ENCODE results near the gene UBL5. TPM values are rescaled to one million over a fixed set of nuclear protein-coding genes. Genes with fewer than 3 reads are reported as not detected.
A peak's percentile ranks its signal among the peaks of the same experiment; 100 is the strongest.
"Not testable (repeated sequence)": the region's sequence is repeated elsewhere in the genome, so short reads cannot be mapped to it uniquely, and the experiment has no call there.

UBL5 gene
- total RNA-seq, 1 experiment from 2014 or later = 250 TPM

DNA sequence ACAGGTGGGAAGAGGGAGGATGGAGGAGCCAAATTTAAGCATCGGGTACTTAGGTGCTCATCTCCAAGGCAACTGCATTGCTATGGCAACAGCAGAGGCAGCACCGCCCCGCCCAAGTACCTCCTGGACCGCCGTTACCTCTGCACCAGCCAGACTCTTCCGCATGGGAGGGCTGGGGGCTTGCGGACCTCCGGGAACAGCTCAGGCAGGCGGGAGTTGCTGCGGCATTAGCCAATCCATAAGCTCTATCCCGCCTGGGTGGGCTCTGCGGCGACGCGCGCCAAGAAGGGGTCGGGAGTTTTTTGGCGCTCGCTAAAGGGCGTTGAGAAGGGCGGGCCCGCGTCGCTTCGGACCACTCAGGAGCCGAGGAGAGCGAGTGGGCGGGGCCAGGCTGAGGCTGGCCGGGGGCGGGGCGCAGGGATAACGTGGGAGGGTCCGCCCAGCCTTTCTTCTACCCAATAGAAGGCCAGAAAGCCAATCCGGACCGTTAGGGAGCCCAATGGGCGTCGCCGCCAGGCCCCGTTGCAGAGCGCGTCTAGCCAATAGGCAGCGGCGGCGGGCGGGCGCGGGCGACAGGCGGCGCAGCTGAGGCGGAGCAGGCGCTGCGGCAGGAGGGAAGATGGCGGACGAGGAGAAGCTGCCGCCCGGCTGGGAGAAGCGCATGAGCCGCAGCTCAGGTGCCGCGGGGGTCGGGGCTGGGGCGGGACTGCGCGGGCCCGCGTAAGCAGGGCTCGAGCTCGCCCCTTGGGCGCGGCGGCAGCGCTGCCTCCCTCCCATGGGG, 7.2 kb downstream of the UBL5 start, which contains the start of gene PIN1:
TSS of gene PIN1 (plus strand) at position 593 of the 781 bp plus-strand sequence. CDS start at position 620, 27 bp downstream.
- H3K36me3 ChIP-seq = peaks cover 7% of the 10 kb centered on the region
- peak; percentile 98 to 99 for DNase-seq
- H3K4me1 ChIP-seq = no peaks in the 10 kb centered on the region
- H3K9me3 ChIP-seq (replicated peaks) = no peaks in the 10 kb centered on the region
- H3K27ac ChIP-seq = peak within 1 kb of the TSS; percentile 37; the same call in 1 of the 2 replicates
- H3K27me3 ChIP-seq = no peaks in the 10 kb centered on the region
- peak within 1 kb of the TSS; percentile 90 for H3K4me3 ChIP-seq

DNA sequence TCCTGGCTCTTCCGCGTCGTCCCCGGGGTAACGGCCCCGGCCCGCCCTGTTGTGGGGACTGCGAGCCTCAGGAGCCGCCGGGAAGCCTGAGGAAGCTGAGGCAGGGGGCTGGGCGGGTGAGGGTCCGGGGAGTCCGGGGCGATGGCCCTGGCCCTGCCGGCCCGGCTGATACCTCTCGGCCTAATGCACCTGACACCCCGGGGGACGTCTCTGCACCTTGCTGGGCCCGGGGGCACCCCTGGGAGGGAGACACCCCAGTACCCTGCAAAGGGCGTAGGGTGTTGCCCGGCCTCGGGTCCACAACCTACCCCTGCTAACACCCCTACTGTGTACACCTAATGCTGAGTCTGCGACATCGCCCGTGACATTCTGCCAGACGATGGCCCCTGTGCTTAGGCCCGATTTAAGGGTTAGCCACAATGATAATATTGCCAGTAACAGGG, 7.8 kb downstream of the UBL5 start:
- H3K4me3 ChIP-seq = peak overlapping the region; percentile 90
- peak overlapping the region; percentile 37; the same call in 1 of the 2 replicates for H3K27ac ChIP-seq

DNA sequence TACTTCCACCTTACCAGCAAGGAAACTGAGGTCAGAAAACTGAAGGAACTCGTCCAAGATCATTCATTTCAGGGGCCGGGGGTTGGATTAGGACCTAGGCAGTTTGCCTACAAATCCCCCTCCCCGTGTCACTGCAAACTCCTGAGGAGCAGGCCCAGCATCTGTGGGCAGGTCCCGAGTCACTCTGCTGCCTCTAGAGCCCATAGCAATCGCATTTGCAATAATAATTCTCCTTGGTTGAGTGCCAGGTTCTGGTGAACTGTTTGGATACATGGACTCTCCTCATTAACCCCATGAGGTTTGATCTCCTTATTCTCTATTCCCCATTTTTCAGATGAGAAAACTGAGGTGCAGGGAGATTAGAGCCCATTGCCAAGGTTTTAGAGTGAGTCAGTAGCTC, 8.3 kb downstream of the UBL5 start:
- Histone ChIP-seq H3K27me3 (no peaks in the 10 kb centered on the region), H3K27ac (no peak overlapping the region), H3K9me3 (replicated peaks) (no peaks in the 10 kb centered on the region), H3K4me3 (peak overlapping the region; percentile 90), H3K4me1 (no peaks in the 10 kb centered on the region), H3K36me3 (peaks cover 10% of the 10 kb centered on the region)
- no peak for DNase-seq

More for the DNA sequence above, 7.8 kb downstream of the UBL5 start:
- Histone ChIP-seq H3K9me3 (replicated peaks) (no peaks in the 10 kb centered on the region), H3K4me1 (no peaks in the 10 kb centered on the region), H3K36me3 (peaks cover 6% of the 10 kb centered on the region), H3K27me3 (no peaks in the 10 kb centered on the region)
- DNase-seq = no peak

- no peak for DNase-seq
- Histone ChIP-seq H3K9me3 (replicated peaks) (no peaks in the 10 kb centered on the region), H3K27me3 (no peaks in the 10 kb centered on the region), H3K36me3 (peaks cover 33% of the 10 kb centered on the region), H3K4me3 (no peak overlapping the region), H3K27ac (no peak overlapping the region), H3K4me1 (no peaks in the 10 kb centered on the region)
Measured at GRCh38 chr19:9838324-9838723, 10.6 kb downstream of the UBL5 start.

GRCh38 chr19:9839415-9839814, 11.7 kb downstream of the UBL5 start:
- Histone ChIP-seq H3K27ac (no peak overlapping the region), H3K4me3 (no peak overlapping the region), H3K9me3 (replicated peaks) (no peaks in the 10 kb centered on the region), H3K36me3 (peaks cover 38% of the 10 kb centered on the region), H3K4me1 (no peaks in the 10 kb centered on the region), H3K27me3 (no peaks in the 10 kb centered on the region)
- DNase-seq = no peak

- no peak overlapping the region for H3K27ac ChIP-seq
- no peaks in the 10 kb centered on the region for H3K4me1 ChIP-seq
- H3K9me3 ChIP-seq (replicated peaks) = no peaks in the 10 kb centered on the region
- H3K36me3 ChIP-seq = peaks cover 39% of the 10 kb centered on the region
- no peaks in the 10 kb centered on the region for H3K27me3 ChIP-seq
- no peak overlapping the region for H3K4me3 ChIP-seq
- DNase-seq = no peak
Measured at GRCh38 chr19:9842834-9843625, 15.3 kb downstream of the UBL5 start.

GRCh38 chr19:9843626-9844273, 16.0 kb downstream of the UBL5 start:
- not testable (repeated sequence) for H3K4me1 ChIP-seq; H3K4me3 ChIP-seq; H3K9me3 ChIP-seq (replicated peaks); H3K27me3 ChIP-seq; H3K27ac ChIP-seq; DNase-seq
- H3K36me3 ChIP-seq = peaks cover 42% of the 10 kb centered on the region

DNA sequence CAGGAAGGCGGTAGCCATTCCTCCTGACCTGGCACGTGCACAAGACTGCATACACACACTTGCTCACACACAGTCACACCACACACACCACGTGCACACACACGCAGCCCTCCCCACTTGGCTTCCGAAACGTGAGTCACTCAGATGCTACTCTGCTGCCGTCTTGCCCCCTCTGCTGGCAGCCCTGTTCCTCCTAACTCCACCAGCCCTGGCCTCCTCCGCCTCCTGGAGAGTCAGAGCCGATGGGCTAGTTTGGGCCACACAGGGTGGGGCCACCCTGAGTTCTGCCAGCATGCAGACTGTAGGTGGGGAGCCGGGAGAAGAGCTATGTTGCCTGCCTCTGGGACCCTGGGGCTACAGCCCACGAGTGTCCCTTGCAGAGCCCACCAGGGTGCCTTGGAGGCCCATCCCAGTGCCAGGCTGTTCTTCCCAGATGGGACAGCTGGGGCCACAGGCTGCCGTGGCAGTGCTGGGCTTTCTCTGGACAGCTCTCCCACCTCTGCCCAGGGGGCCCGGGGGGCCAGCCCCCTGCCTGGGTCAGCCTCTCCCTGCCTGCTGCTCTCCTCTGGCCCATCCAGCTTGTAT, 19.5 kb downstream of the UBL5 start:
- H3K4me3 ChIP-seq = no peak overlapping the region
- no peaks in the 10 kb centered on the region for H3K27me3 ChIP-seq
- H3K36me3 ChIP-seq = peaks cover 20% of the 10 kb centered on the region
- H3K4me1 ChIP-seq = no peaks in the 10 kb centered on the region
- H3K27ac ChIP-seq = no peak overlapping the region
- H3K9me3 ChIP-seq (replicated peaks) = no peaks in the 10 kb centered on the region
- DNase-seq = no peak

- peak in 1 of 2 experiments; percentile 12 for DNase-seq
- peaks cover 12% of the 10 kb centered on the region; the same call in 1 of the 2 replicates for H3K36me3 ChIP-seq
- H3K4me1 ChIP-seq = no peaks in the 10 kb centered on the region
- no peaks in the 10 kb centered on the region for H3K27me3 ChIP-seq
- no peak overlapping the region for H3K27ac ChIP-seq
- H3K4me3 ChIP-seq = no peak overlapping the region
- H3K9me3 ChIP-seq (replicated peaks) = no peaks in the 10 kb centered on the region
Measured at GRCh38 chr19:9848060-9848459, 20.3 kb downstream of the UBL5 start.

GRCh38 chr19:9848762-9849161, 21.0 kb downstream of the UBL5 start:
- Histone ChIP-seq H3K9me3 (replicated peaks) (no peaks in the 10 kb centered on the region), H3K36me3 (peaks cover 6% of the 10 kb centered on the region; the same call in 1 of the 2 replicates), H3K4me3 (no peak overlapping the region), H3K4me1 (no peaks in the 10 kb centered on the region), H3K27me3 (no peaks in the 10 kb centered on the region), H3K27ac (no peak overlapping the region)
- DNase-seq = no peak

- no peaks in the 10 kb centered on the region for H3K4me1 ChIP-seq
- no peak overlapping the region for H3K27ac ChIP-seq
- H3K27me3 ChIP-seq = no peaks in the 10 kb centered on the region
- no peak for DNase-seq
- H3K36me3 ChIP-seq = peaks cover 3% of the 10 kb centered on the region; the same call in 1 of the 2 replicates
- no peaks in the 10 kb centered on the region for H3K9me3 ChIP-seq (replicated peaks)
- no peak overlapping the region for H3K4me3 ChIP-seq
Measured at GRCh38 chr19:9849791-9850190, 22.1 kb downstream of the UBL5 start.

DNA sequence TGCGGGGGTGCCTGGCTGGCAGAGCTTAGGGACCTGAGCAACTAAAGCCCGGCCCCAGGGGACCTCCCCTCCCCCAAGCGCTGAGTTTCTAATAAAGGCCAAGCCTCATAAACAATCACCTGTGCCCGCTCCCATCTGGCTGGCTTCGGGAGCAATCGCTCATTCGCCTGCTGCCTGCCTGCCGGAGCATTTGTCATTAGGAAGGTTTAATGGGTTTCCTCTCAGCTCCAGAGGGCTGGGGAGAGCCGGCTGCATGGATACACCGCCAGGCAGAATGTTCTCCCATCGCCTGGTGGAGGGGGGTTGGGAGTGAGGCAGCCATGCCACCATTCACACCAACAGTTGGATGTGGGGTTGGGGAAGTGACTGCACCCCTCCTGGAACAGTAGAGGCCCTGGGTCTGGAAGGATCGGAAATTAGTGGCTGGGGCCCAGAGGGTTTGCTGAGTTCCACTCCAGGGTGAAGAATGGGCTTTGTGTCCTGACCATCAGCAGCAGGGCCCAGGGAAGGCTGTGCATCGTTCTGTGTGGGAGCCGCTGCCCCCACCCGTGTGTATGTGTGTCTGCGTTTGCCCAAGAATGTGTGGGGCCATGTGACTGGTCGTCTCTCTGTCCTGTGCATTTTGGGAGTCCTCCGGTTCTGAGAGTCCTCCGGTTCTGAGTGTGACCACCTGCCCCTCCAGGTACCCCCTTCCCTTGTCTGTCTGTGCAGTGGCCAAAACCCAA, 22.7 kb downstream of the UBL5 start:
- Histone ChIP-seq H3K4me1 (no peaks in the 10 kb centered on the region), H3K4me3 (no peak overlapping the region), H3K36me3 (peaks cover 3% of the 10 kb centered on the region; the same call in 1 of the 2 replicates), H3K27me3 (no peaks in the 10 kb centered on the region), H3K27ac (no peak overlapping the region), H3K9me3 (replicated peaks) (no peaks in the 10 kb centered on the region)
- DNase-seq = no peak

DNA sequence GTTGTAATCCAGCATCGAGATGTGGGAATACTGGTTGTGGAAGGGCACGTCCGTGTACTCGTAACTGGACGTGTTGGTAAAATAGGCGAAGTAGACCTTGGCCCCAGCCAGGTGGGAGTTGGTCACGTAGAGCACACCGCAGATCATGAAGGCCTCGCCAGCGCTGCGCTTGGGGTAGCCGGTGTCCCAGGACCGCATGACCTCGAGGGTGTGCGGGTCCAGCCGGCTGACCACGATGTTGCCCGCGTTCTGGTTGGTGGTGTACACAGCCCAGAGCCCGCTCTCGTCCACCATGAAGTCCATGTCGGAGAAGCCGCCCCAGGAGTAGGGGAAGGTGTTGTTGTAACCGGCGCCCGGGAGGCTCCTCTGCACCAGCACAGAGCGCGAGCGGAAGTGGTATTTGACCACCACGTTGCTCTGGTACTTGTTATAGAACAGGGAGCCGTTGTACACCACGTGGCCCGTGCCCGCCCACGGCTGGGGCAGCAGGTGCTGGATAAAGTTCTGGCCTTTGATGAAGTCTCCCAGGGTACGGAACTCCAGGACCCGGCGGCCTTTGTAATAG, 26.6 kb downstream of the UBL5 start:
- Histone ChIP-seq H3K27ac (no peak overlapping the region), H3K36me3 (no peaks in the 10 kb centered on the region), H3K4me1 (no peaks in the 10 kb centered on the region), H3K4me3 (no peak overlapping the region), H3K27me3 (no peaks in the 10 kb centered on the region), H3K9me3 (replicated peaks) (no peaks in the 10 kb centered on the region)
- DNase-seq = no peak

DNA sequence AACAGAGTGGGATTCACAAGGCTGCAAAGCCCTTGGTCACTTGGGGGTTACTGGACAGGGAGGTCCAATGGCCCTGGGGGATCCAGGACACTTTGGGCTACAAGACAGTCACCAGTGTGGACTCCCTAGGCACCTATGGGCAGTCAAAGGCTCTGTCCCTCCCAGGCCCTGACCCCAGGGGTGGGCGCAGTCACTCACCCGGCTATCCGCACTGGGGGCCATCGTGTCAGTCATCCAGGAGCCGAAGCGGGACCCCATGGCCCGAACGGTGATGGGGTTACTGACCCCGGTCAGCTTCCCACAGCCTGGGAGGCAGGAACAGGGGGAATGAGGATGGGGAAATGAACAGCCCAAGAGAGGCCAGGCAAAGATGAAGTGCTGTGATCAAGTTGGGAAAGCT, 28.9 kb downstream of the UBL5 start:
- Histone ChIP-seq H3K27me3 (no peaks in the 10 kb centered on the region), H3K9me3 (replicated peaks) (no peaks in the 10 kb centered on the region), H3K4me3 (no peak overlapping the region), H3K4me1 (no peaks in the 10 kb centered on the region), H3K36me3 (no peaks in the 10 kb centered on the region), H3K27ac (no peak overlapping the region)
- no peak for DNase-seq

Measured in SJCRH30 (cell line).